Left ventricle myocardium inferior (tissue), 1 donor: ENCODE measurements around the gene HNRNPAB. TPM values are rescaled to one million over a fixed set of nuclear protein-coding genes. Genes with fewer than 3 reads are reported as not detected.

Experiments
- DNase-seq: peaks from one replicate; pipeline ENCODE4 v3.0.0-alpha.2; 2020
- H3K27ac ChIP-seq: fragments of 200-600 bp; replicated peaks from 2 replicates; pipeline ENCODE4 v1.8.0; 2021
- H3K27me3 ChIP-seq: fragments of 200-600 bp; 2 replicates; pipeline ENCODE4 v1.8.0; 2021; ENCODE audit warnings: low read depth
- H3K36me3 ChIP-seq: fragments of 200-600 bp; 2 replicates; pipeline ENCODE4 v1.8.0; 2021
- H3K4me1 ChIP-seq: fragments of 200-600 bp; 2 replicates; pipeline ENCODE4 v1.8.0; 2021
- H3K4me3 ChIP-seq: fragments of 200-600 bp; 2 replicates; pipeline ENCODE4 v1.8.0; 2021; ENCODE audit warnings: mild to moderate bottlenecking, moderate library complexity
- H3K9me3 ChIP-seq: fragments of 200-600 bp; replicated peaks from 2 replicates; pipeline ENCODE4 v1.8.0; 2021
- CTCF ChIP-seq: fragments of 200-600 bp; IDR thresholded peaks from 2 replicates; pipeline ENCODE4 v1.8.0; 2021; ENCODE audit warnings: antibody characterized with exemption, mild to moderate bottlenecking, borderline replicate concordance
- intact Hi-C: fragments of 100-400 bp; cut with micrococcal nuclease; formaldehyde crosslinking; loops from one replicate; pipeline ENCODE4 v1.11.0; 2022
- total RNA-seq: library from RNA; stranded (reverse); fragmentation: NEBNext Ultra II Directional; extraction: Animal tissue kit (Norgen Biotek cat#: 25700); gene quantifications from one replicate; pipeline ENCODE4 v1.2.1, GENCODE V29; 2021
- donor health status: DM: no; HTN: yes; CAD: no; lungs with severe emphysema.

Gene HNRNPAB
- total RNA-seq, 1 donor from 2014 or later, result 85.2 TPM

- no peaks in the 10 kb centered on the region for H3K27me3 ChIP-seq
- peaks cover 56% of the 10 kb centered on the region for H3K4me1 ChIP-seq
- no peak overlapping the region for H3K4me3 ChIP-seq
- peak overlapping the region; percentile 71 for H3K27ac ChIP-seq
- H3K36me3 ChIP-seq, result no peaks in the 10 kb centered on the region
- intact Hi-C loops, result no loop called here
- DNase-seq, result no peak
- TF ChIP-seq CTCF, result no peak
- H3K9me3 ChIP-seq, result no peaks in the 10 kb centered on the region
These were observed 37.4 kb downstream of the HNRNPAB start for GRCh38 chr5:178241688-178242231.

DNA sequence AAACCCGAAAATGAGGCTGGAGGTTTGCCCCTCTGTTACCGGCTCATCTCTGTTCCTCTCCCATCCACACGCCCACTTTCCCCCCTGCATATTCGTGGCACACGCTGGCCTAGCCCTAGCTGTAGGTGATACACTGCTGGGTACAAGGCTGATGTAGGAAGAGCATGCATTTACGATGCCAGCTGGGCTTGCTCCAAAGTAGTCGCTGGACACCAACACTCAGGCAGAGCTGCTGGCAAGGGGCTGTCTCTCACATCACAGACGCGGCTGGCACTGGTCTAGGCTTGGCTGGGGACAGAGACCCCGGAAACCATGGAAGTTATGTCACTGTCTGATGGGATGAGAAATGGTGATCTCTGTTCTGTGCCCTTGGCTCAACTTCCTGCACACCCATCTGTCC is 38.1 kb downstream of the HNRNPAB start:
- peak; percentile 58 for DNase-seq
- Histone ChIP-seq H3K4me3 (no peak overlapping the region), H3K4me1 (peaks cover 49% of the 10 kb centered on the region), H3K36me3 (no peaks in the 10 kb centered on the region), H3K27me3 (no peaks in the 10 kb centered on the region), H3K27ac (no peak overlapping the region), H3K9me3 (no peaks in the 10 kb centered on the region)
- no peak for TF ChIP-seq CTCF
- intact Hi-C loops, result no loop called here

DNA sequence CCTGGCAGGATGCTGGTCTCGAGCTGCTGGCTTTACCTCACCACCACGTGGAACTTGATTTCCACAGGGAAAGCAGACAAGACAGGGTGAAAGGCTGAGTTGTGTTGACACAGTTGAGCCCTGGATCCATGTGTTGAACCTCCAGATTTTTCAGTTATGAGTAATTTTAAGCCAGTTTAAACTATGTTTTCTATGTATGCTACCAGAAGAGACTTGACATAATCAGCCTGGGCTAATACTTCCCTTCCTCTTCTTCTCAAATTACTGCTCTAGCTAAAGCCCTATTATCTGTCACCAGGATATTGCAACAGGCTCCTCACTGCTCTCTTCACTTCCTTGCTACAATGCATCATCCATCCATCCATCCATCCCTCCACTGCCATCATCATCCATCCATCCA is 40.2 kb downstream of the HNRNPAB start:
- Histone ChIP-seq H3K36me3 (no peaks in the 10 kb centered on the region), H3K27me3 (no peaks in the 10 kb centered on the region), H3K4me3 (no peak overlapping the region), H3K9me3 (no peaks in the 10 kb centered on the region), H3K27ac (no peak overlapping the region), H3K4me1 (peaks cover 36% of the 10 kb centered on the region)
- TF ChIP-seq CTCF, result no peak
- intact Hi-C loops, result no loop called here
- no peak for DNase-seq

DNA sequence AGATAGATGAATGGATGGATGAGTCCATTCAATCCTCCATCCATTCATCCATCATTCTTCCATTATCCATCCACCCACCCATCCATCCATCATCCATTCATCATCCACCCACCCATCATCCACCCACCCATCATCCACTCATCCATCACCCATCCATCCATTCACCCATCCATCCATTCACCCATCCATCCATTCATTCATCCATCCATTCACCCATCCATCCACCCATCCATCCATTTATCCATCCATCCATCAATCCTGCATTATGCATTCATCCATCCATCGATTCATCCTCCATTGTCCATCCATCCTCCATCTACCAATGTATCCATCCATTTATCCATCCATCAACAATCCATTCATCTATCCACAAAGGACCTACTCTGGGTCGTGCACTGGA is 41.1 kb downstream of the HNRNPAB start:
- no peaks in the 10 kb centered on the region for H3K27me3 ChIP-seq
- H3K36me3 ChIP-seq, result no peaks in the 10 kb centered on the region
- no peak for DNase-seq
- H3K4me1 ChIP-seq, result peaks cover 36% of the 10 kb centered on the region
- no peak overlapping the region for H3K27ac ChIP-seq
- H3K9me3 ChIP-seq, result no peaks in the 10 kb centered on the region
- H3K4me3 ChIP-seq, result no peak overlapping the region
- intact Hi-C loops, result no loop called here
- no peak for TF ChIP-seq CTCF

DNA sequence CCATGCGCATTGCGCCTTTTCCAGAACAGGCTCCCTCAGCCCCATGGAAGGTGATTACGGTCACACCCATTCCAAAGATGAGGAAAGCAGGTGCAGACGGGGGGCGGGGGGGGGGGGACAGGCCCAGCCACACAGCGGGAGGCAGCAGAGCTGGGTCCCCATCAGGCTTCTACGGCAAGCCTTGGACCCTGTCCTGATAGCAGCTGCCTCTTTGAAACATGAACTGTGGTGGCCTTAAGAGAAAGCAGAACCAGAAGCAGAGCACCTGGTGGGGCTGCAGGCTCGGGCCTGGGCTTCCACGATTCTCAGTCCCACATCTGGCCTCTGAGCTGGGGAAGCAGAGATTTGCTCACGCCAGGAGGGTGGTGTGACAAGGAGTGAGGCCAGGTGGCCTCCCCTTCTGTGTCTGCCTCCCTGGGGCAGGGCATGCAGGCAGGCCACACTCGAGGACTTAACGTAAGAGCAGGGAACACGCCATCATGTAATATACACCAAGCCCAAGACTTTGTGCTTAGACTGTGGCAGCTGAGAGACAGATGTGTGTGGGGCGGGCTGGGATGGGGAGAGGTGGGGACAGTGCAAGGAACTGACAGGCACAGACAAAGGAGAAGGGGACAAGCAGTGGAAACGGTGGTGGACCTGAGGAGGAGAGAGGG is 42.4 kb downstream of the HNRNPAB start:
- Histone ChIP-seq H3K27me3 (no peaks in the 10 kb centered on the region), H3K9me3 (no peaks in the 10 kb centered on the region), H3K36me3 (no peaks in the 10 kb centered on the region), H3K27ac (no peak overlapping the region), H3K4me3 (no peak overlapping the region), H3K4me1 (peaks cover 26% of the 10 kb centered on the region)
- DNase-seq, result no peak
- TF ChIP-seq CTCF, result no peak
- intact Hi-C loops, result no loop called here
